HCT116 (cell line): ENCODE data around the gene LSM7. TPM values are rescaled to one million over a fixed set of nuclear protein-coding genes. Genes with fewer than 3 reads are reported as not detected.

ENCODE experiments used
- ATAC-seq: fragments of 200-7000 bp; cut with Tn5 transposase; 2 replicates; pipeline ENCODE4 v1.9.1; 2020; ENCODE audit warnings: mild to moderate bottlenecking, moderate library complexity
- BruUV-seq: library from RNA; stranded (reverse); fragments of 400-500 nt; replicated peaks from 2 replicates; lab custom pipeline; 2021; lab: Mats Ljungman, UMichigan
- CTCF ChIA-PET: fragments of 300-600 bp; sonication (Branson Sonifier 250); formaldehyde crosslinking; loops from one replicate; lab custom pipeline; 2021; ENCODE audit warnings: antibody characterized with exemption; lab: Charles Lee
- POLR2A ChIA-PET: fragments of 300-600, 350-600 bp; sonication (Branson Sonifier 250); formaldehyde crosslinking; loops from one replicate; lab custom pipeline; 2021; ENCODE audit warnings: antibody characterized with exemption; lab: Charles Lee
- RAD21 ChIA-PET, 2 experiments: fragments of 300-600 bp; sonication (Branson Sonifier 250); formaldehyde crosslinking; loops; one replicate each; lab custom pipeline; 2023; ENCODE audit warnings: low total read pairs in 2 of 2; ENCODE audit not compliant: uncharacterized antibody in 2 of 2, unreplicated experiment in 2 of 2, low non-redundant PET in 1 of 2; lab: Charles Lee
- DNase-seq: peaks from one replicate; pipeline ENCODE4 v3.0.0-alpha.2; 2010; ENCODE audit warnings: low read depth, low spot score
- H2AFZ ChIP-seq: fragments of 200-600 bp; shearing (Covaris generic), sonication (generic); 2 replicates; pipeline ENCODE4 v1.6.1; 2017; ENCODE audit warnings: low read depth, mixed run types, mixed read lengths, antibody characterized with exemption, low read length; ENCODE audit not compliant: poor library complexity, severe bottlenecking
- H3K27ac ChIP-seq: 2 replicates; pipeline ENCODE4 v1.5.1; 2012; ENCODE audit warnings: low read depth, low read length
- H3K27me3 ChIP-seq: fragments of 200-600 bp; sonication (generic); 2 replicates; pipeline ENCODE4 v1.6.1; 2016; ENCODE audit warnings: mixed run types, low read length, mixed read lengths; ENCODE audit not compliant: insufficient read depth
- H3K36me3 ChIP-seq, 2 experiments: fragments of 200-500 bp in 1 of 2; fragments of 200-600 bp in 1 of 2; sonication (Bioruptor generic) in 1 of 2; sonication (generic) in 1 of 2; 2 replicates each; pipeline versions ENCODE4 v1.5.1 to v1.6.1; 2014 to 2016; ENCODE audit warnings: low read length in 2 of 2, inconsistent platforms in 1 of 2, mixed read lengths in 1 of 2, mixed run types in 1 of 2; ENCODE audit not compliant: insufficient read depth in 2 of 2, control insufficient read depth in 1 of 2
- H3K4me1 ChIP-seq, 2 experiments: fragments of 200-600 bp in 1 of 2; sonication (generic) in 1 of 2; 2 replicates each; pipeline versions ENCODE4 v1.5.1 to v1.6.1; 2012 to 2017; ENCODE audit warnings: low read length in 2 of 2, inconsistent platforms in 1 of 2, mild to moderate bottlenecking in 1 of 2, mixed read lengths in 1 of 2, mixed run types in 1 of 2, moderate library complexity in 1 of 2; ENCODE audit not compliant: insufficient read depth in 2 of 2, control insufficient read depth in 1 of 2
- H3K4me2 ChIP-seq: fragments of 200-600 bp; sonication (generic); 2 replicates; pipeline ENCODE4 v1.6.1; 2017; ENCODE audit warnings: mixed run types, low read length, mixed read lengths
- H3K4me3 ChIP-seq, 2 experiments: fragments of 200-600 bp in 1 of 2; sonication (generic) in 1 of 2; replicated peaks in 1 of 2; 2 replicates each; pipeline ENCODE4 v1.5.1; 2011 to 2016; ENCODE audit warnings: low read length in 2 of 2, control low read depth in 1 of 2, low read depth in 1 of 2, mild to moderate bottlenecking in 1 of 2, mixed read lengths in 1 of 2, mixed run types in 1 of 2
- H3K79me2 ChIP-seq: fragments of 200-600 bp; sonication (generic); 2 replicates; pipeline ENCODE4 v1.6.1; 2017; ENCODE audit warnings: mild to moderate bottlenecking, mixed run types, low read length, moderate library complexity, mixed read lengths; ENCODE audit not compliant: insufficient read depth
- H3K9ac ChIP-seq: fragments of 200-600 bp; sonication (generic); 2 replicates; pipeline ENCODE4 v1.6.1; 2016; ENCODE audit warnings: low read length, mixed read lengths
- H3K9me2 ChIP-seq: fragments of 200-600 bp; sonication (generic), shearing (Covaris generic); 2 replicates; pipeline ENCODE4 v1.6.1; 2017; ENCODE audit warnings: mixed run types, mild to moderate bottlenecking, moderate library complexity; ENCODE audit not compliant: insufficient read depth
- H3K9me3 ChIP-seq, 2 experiments: fragments of 200-500 bp in 1 of 2; fragments of 200-600 bp in 1 of 2; sonication (Bioruptor generic) in 1 of 2; sonication (generic) in 1 of 2; 2 replicates each; pipeline ENCODE4 v1.6.1; 2014 to 2017; ENCODE audit warnings: low read length in 2 of 2, mixed read lengths in 2 of 2, inconsistent platforms in 1 of 2, low read depth in 1 of 2, mild to moderate bottlenecking in 1 of 2, mixed run types in 1 of 2, moderate library complexity in 1 of 2; ENCODE audit not compliant: control insufficient read depth in 1 of 2, insufficient read depth in 1 of 2
- H4K20me1 ChIP-seq: fragments of 200-600 bp; sonication (generic), shearing (Covaris generic); 2 replicates; pipeline ENCODE4 v1.6.1; 2017; ENCODE audit warnings: mixed run types, mild to moderate bottlenecking, moderate library complexity; ENCODE audit not compliant: insufficient read depth
- ATF3 ChIP-seq: IDR thresholded peaks from 2 replicates; pipeline ENCODE4 v1.6.1; 2012
- CBX3 ChIP-seq: IDR thresholded peaks from 2 replicates; pipeline ENCODE4 v1.6.1; 2012; ENCODE audit warnings: low read depth
- CEBPB ChIP-seq: IDR thresholded peaks from 2 replicates; pipeline ENCODE4 v1.6.1; 2012; ENCODE audit warnings: low read depth
- ELF1 ChIP-seq: IDR thresholded peaks from 2 replicates; pipeline ENCODE4 v1.6.1; 2012; ENCODE audit warnings: low read depth, borderline replicate concordance
- JUND ChIP-seq: IDR thresholded peaks from 2 replicates; pipeline ENCODE4 v1.6.1; 2012
- POLR2A ChIP-seq: IDR thresholded peaks from 2 replicates; pipeline ENCODE4 v1.7.0; 2011; ENCODE audit warnings: borderline replicate concordance; ENCODE audit not compliant: insufficient read depth, insufficient read length; ENCODE audit errors: extremely low read depth
- RAD21 ChIP-seq: IDR thresholded peaks from 2 replicates; pipeline ENCODE4 v1.6.1; 2012; ENCODE audit warnings: low read depth, mild to moderate bottlenecking
- SP1 ChIP-seq: IDR thresholded peaks from 2 replicates; pipeline ENCODE4 v1.6.1; 2012; ENCODE audit warnings: low read depth
- SRF ChIP-seq: IDR thresholded peaks from 2 replicates; pipeline ENCODE4 v1.6.1; 2012; ENCODE audit warnings: low read depth
- TCF7L2 ChIP-seq: IDR thresholded peaks from 2 replicates; pipeline ENCODE4 v1.7.0; 2011; ENCODE audit warnings: borderline replicate concordance, inconsistent platforms; ENCODE audit not compliant: insufficient read depth, insufficient read length; ENCODE audit errors: extremely low read depth
- YY1 ChIP-seq: IDR thresholded peaks from 2 replicates; pipeline ENCODE4 v1.6.1; 2011; ENCODE audit warnings: low read length, low read depth, moderate library complexity, mild to moderate bottlenecking; ENCODE audit not compliant: insufficient replicate concordance; ENCODE audit errors: extremely low read depth
- ZBTB33 ChIP-seq: IDR thresholded peaks from 2 replicates; pipeline ENCODE4 v1.6.1; 2011; ENCODE audit warnings: mild to moderate bottlenecking, low read length, moderate library complexity; ENCODE audit not compliant: insufficient replicate concordance; ENCODE audit errors: extremely low read depth
- ZFX ChIP-seq: fragments of 450-650 bp; IDR thresholded peaks from 2 replicates; pipeline ENCODE4 v1.6.1; 2017
- intact Hi-C: fragments of 100-400 bp; cut with micrococcal nuclease; formaldehyde crosslinking; loops from 2 replicates; pipeline ENCODE4 v1.10.0; 2022
- total RNA-seq: library from RNA; stranded (reverse); gene quantifications from one replicate; pipeline ENCODE4 v1.2.1, GENCODE V29; 2021; ENCODE audit not compliant: unreplicated experiment
- TF ChIP-seq, protein P1 (sequence below): IDR thresholded peaks from 2 replicates; pipeline ENCODE4 v1.6.1; 2012; ENCODE audit warnings: low read depth

LSM7 gene
- total RNA-seq, 1 experiment from 2014 or later, result 190 TPM

GRCh38 chr19:2329501-2329916, 1.1 kb upstream of the LSM7 start:
- H2AFZ ChIP-seq, result no peak overlapping the region
- BruUV-seq, result TSS peak; percentile 61
- peaks cover 19 to 28% of the 10 kb centered on the region in 2 experiments for H3K4me1 ChIP-seq
- peak overlapping the region; percentile 98 for H3K27ac ChIP-seq
- H3K4me2 ChIP-seq, result peak overlapping the region; percentile 87
- H3K27me3 ChIP-seq, result no peaks in the 10 kb centered on the region
- ATAC-seq (no peak), DNase-seq (no peak)
- peaks cover 87% of the 10 kb centered on the region for H3K79me2 ChIP-seq
- H3K9me3 ChIP-seq, result no peaks in the 10 kb centered on the region
- intact Hi-C loops, result loop anchor here (5.0 kb wide), 1 partner anchor 63 kb away; no protein-coding TSS in a partner anchor
- peaks cover 5 to 6% of the 10 kb centered on the region in 2 experiments; a peak in 2 of 4 replicates for H3K36me3 ChIP-seq
- POLR2A ChIA-PET, result no interaction called here
- H4K20me1 ChIP-seq, result no peaks in the 10 kb centered on the region
- TF ChIP-seq YY1 (no peak), ELF1 (no peak), CBX3 (no peak), TCF7L2 (no peak), SRF (no peak), ATF3 (no peak), POLR2A (no peak), JUND (no peak), CEBPB (no peak), RAD21 (no peak), SP1 (no peak), ZBTB33 (no peak), ZFX (no peak)
- TF ChIP-seq, protein P1, sequence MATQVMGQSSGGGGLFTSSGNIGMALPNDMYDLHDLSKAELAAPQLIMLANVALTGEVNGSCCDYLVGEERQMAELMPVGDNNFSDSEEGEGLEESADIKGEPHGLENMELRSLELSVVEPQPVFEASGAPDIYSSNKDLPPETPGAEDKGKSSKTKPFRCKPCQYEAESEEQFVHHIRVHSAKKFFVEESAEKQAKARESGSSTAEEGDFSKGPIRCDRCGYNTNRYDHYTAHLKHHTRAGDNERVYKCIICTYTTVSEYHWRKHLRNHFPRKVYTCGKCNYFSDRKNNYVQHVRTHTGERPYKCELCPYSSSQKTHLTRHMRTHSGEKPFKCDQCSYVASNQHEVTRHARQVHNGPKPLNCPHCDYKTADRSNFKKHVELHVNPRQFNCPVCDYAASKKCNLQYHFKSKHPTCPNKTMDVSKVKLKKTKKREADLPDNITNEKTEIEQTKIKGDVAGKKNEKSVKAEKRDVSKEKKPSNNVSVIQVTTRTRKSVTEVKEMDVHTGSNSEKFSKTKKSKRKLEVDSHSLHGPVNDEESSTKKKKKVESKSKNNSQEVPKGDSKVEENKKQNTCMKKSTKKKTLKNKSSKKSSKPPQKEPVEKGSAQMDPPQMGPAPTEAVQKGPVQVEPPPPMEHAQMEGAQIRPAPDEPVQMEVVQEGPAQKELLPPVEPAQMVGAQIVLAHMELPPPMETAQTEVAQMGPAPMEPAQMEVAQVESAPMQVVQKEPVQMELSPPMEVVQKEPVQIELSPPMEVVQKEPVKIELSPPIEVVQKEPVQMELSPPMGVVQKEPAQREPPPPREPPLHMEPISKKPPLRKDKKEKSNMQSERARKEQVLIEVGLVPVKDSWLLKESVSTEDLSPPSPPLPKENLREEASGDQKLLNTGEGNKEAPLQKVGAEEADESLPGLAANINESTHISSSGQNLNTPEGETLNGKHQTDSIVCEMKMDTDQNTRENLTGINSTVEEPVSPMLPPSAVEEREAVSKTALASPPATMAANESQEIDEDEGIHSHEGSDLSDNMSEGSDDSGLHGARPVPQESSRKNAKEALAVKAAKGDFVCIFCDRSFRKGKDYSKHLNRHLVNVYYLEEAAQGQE, result no peak
- H3K9ac ChIP-seq, result peak overlapping the region; percentile 96
- RAD21 ChIA-PET, result interaction anchor here in 1 of 2 experiments (1.3 kb wide), 1 partner anchor 55 kb away, joined by 4 read pairs; no protein-coding TSS in a partner anchor
- CTCF ChIA-PET, result no interaction called here
- H3K4me3 ChIP-seq, result peak overlapping the region; percentile 96
- no peaks in the 10 kb centered on the region for H3K9me2 ChIP-seq
